HG03565 (cell line): ENCODE measurements around the gene PHAX.
A peak's percentile ranks its signal among the peaks of the same experiment; 100 is the strongest.
"Not testable (repeated sequence)": the region's sequence is repeated elsewhere in the genome, so short reads cannot be mapped to it uniquely, and the experiment has no call there.

ENCODE experiments used
- ATAC-seq: cut with Tn5 transposase; IDR thresholded peaks from one replicate; pipeline ENCODE4 v1.9.1; 2021; ENCODE audit warnings: mild to moderate bottlenecking, moderate library complexity; ENCODE audit not compliant: unreplicated experiment

The PHAX gene, protein sequence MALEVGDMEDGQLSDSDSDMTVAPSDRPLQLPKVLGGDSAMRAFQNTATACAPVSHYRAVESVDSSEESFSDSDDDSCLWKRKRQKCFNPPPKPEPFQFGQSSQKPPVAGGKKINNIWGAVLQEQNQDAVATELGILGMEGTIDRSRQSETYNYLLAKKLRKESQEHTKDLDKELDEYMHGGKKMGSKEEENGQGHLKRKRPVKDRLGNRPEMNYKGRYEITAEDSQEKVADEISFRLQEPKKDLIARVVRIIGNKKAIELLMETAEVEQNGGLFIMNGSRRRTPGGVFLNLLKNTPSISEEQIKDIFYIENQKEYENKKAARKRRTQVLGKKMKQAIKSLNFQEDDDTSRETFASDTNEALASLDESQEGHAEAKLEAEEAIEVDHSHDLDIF

DNA sequence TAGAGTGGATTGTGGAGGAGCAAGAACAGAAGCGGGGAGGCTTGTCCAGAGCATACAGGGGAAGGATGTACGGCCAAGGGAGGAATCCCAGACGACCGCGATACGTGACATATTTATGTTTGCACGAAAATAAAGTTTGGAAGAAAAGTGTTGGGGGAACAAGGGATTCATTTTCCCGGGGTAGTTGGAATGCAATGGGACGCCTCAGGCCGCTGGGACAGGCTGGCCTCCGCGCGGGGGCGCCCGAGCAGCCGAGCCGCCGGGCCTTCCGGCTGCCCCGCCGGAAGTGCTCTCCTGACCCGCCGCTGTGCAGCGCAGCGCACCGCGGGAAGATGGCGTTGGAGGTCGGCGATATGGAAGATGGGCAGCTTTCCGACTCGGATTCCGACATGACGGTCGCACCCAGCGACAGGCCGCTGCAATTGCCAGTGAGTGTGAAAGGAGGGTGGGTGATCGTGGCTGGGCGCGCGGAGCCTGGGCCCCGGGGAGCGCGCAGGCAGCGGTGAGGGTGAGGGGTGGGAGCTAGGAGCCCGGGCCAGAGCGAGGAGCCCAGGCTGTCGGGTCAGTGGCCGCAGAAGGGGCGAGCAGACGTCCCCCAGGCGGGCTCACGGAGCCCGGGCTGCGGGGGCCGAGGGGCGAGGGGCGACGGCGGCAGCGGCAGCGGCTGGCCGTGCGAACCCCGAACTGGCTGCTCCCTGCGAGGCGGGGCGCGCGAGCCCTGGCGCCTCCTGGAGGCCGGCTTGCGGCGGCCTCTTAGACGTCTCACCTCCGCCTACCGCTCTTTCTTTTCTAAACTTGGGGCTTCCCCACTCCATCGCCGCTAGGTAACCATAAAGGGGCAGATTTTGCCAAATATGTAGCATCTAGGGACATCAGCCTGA is at the start of gene PHAX:
PHAX (plus strand) TSS at position 317 of the 881 bp plus-strand sequence; CDS start at position 333, 16 bp downstream.
- ATAC-seq: peak; percentile 91

DNA sequence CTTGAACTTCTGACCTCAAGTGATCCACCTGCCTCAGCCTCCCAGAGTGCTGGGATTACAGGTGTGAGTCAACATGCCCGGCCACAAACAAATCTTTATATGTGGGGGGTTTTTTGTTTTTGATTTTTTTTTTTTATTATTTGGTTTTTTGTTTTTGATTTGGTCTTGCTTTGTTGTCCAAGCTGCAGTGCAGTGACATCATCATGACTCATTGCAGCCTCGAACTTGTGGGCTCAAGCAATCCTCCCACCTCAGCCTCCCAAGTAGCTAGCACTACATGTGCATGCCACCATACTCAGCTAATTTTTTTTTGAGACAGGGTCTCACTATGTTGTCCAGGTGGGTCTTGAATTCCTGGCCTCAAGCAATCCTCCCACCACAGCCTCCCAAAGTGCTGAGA is 48.1 kb upstream of the PHAX start:
- no peak for ATAC-seq

DNA sequence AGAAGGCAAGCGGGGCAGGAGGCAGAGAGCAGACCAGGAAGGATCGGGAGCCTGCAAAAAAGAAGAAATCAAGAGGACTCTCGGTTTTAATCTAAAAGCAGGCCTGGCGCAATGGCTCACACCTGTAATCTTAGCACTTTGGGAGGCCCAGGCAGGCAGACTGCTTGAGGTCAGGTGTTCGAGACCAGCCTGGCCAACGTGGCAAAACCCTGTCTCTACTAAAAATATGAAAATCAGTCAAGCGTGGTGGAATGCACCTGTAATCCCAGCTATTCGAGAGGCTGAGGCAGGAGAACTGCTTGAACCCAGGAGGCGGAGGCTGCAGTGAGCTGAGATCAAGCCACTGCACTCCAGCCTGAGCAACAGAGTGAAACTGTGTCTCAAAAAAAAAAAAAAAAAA is 45.6 kb upstream of the PHAX start:
- not testable (repeated sequence) for ATAC-seq

DNA sequence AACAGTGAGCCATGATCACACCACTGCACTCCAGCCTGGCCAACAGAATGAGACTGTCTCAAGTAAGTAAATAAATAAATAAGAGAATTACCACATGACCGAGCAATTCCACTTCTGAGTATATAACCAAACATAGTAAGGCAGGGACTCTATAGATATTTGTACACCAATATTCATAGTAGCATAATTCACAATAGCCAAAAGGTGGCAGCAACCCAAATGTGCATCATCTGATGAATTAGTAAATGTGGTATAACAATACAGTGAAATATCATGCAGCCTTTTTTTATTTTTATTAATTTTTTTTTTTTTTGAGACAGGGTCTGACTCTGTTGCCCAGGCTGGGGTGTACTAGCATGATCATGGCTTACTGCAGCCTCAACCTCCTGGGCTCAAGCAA is 38.8 kb upstream of the PHAX start:
- no peak for ATAC-seq

GRCh38 chr5:126562823-126563222 is 37.9 kb upstream of the PHAX start:
- ATAC-seq: peak; percentile 92

GRCh38 chr5:126568206-126568755 is 32.5 kb upstream of the PHAX start:
- ATAC-seq: no peak

- no peak for ATAC-seq
Observed at GRCh38 chr5:126575644-126576043, 25.1 kb upstream of the PHAX start.

- ATAC-seq: no peak
Observed at GRCh38 chr5:126576974-126577373, 23.8 kb upstream of the PHAX start.

DNA sequence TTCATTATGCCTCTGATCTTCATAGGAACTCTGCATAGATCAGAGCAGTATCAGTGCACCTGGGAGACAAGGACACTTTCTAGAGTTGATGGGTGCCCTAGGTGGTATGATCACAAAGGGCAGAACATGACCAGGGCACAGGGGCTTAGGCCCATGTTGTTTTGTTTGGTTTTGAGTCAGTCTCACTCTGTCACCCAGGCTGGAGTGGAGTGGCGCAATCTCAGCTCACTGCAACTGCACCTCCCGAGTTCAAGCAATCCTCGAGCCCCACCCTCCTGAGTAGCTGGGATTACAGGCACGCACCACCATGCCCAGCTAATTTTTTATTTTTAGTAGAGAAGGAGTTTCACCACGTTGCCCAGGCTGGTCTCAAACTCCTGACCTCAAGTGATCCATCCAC is 23.3 kb upstream of the PHAX start:
- no peak for ATAC-seq

DNA sequence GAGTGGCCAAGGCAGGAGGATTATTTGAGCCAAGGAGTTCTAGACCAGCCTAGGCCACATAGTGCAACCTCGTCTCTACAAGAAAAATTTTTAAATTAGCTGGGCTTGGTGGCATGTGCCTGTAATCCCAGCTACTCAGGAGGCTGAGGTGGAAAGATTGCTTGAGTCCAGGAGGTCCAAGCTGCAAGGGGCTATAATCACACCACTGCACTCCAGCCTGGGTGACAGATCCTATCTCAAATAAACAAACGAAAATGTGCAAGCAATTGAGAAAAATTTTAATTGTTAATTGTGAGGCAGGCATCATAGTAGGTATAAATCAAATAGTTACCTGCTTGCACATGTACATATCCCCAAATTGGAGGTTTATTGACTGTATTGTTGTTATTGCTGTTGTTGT is 21.0 kb upstream of the PHAX start:
- no peak for ATAC-seq

DNA sequence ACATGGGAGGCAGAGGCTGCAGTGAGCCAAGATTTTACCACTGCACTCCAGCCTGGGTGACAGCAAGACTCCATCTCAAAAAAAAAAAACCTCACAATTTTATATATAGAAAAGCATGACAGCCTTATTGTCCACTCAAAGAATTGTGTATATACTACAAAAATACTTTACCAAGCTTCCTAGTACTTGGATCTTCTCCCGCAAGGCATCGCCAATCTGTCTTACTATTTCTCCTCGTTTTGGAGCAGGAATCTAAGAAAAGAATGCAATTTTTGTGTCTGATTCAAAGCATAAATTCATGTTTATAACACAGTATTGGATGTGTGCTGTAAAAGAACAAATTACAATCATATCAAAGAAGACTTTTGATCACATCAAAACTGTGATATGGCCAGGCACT is 17.0 kb upstream of the PHAX start:
- no peak for ATAC-seq

GRCh38 chr5:126587551-126588390 is 13.0 kb upstream of the PHAX start:
- no peak for ATAC-seq

DNA sequence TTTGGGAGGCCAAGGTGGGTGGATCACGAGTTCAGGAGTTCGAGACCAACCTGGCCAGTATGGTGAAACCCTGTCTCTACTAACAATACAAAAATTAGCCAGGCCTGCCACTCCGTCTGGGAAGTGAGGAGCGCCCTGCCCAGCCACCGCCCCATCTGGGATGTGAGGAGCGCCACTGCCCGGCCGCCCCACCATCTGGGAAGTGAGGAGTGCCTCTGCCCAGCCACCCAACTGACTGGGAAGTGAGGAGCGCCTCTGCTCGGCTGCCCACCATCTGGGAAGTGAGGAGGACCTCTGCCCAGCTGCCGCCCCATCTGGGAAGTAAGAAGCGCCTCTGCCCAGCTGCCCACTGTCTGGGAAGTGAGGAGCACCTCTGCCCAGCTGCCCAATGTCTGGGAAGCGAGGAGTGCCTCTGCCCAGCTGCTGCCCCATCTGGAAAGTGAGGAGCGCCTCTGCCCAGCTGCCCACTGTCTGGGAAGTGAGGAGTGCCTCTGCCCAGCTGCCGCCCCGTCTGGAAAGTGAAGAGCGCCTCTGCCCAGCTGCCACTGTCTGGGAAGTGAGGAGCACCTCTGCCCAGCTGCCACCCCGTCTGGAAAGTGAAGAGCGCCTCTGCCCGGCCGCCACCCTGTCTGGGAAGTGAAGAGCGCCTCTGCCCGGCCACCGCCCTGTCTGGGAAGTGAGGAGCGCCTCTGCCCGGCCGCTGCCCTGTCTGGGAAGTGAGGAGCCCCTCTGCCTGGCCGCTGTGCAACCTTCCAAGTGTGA is 11.0 kb upstream of the PHAX start:
- no peak for ATAC-seq

GRCh38 chr5:126591549-126591948 is 9.2 kb upstream of the PHAX start:
- ATAC-seq: no peak

GRCh38 chr5:126594748-126595485 is 5.8 kb upstream of the PHAX start, which contains the start of gene ALDH7A1:
ALDH7A1 (minus strand) TSS chr5:126595219; CDS start chr5:126595198, 21 bp downstream.
- peak; percentile 57 for ATAC-seq

DNA sequence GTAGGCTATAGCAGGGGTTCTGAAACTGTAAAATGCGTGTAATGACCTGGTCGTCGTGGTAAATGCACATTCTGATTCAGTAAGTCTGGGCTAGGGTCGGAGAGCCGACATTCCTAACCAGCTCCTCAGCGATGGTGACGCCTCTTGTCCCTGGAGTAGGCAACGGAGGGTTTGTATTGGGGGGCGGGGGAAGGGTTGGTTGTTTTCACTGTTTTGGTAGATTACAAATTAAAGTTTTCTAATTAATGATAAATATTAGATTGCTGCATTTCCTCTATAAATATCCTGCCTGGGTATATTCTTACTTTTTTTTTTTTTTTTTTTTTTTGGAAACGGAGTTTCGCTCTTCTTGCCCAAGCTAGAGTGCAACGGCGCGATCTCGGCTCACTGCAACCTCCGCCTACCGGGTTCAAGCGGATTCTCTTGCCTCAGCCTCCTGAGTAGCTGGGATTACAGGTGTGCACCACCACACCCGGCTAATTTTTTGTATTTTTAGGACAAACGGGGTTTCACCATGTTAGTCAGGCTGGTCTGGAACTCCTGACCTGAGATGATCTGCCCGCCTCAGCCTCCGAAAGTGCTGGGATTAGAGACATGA is 5.2 kb upstream of the PHAX start:
- no peak for ATAC-seq

DNA sequence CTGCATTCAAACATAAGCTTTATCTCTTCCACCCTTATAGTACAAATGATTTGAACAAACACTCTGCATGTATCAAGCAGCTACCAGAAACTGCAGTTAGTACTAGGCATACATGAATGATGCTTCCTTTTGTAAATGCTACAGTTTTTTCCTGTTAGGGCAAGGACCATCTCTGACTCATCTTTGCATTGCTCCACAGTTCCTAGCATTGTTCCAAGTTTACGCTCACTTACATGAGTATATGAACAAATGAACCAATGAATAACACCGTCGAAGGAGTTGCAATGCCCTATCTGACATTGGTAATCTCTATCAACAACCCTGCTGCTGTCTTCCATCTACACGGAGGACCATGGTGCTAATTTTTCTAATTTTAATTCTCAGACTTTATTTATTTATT is 3.6 kb upstream of the PHAX start:
- no peak for ATAC-seq

DNA sequence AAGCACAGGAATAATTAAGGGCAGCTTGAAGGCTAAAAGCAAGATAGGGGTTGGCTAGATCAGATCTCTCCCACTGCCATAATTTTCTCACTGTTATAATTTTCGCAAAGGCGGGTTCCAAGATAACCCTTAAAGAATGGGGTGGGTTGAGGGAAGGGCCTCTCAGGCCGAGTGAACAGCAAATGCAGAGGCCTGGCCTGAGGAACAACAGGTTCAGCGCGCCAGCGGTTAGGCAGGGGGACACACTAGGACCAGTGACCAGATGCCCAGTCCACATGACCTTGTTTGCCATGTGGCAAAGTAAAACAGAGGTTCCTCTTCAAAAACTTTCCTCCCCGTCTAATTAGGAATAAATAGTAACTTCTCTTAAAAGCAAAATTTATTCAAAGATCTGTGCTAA is 1.2 kb upstream of the PHAX start:
- no peak for ATAC-seq
